DOHH2 (cell line): ENCODE results near the gene PPP1R12A.
A peak's percentile ranks its signal among the peaks of the same experiment; 100 is the strongest.

Experiments
- H3F3A ChIP-seq: fragments of 200-600 bp; sonication (generic), shearing (Covaris generic); 2 replicates; pipeline ENCODE4 v1.6.0; 2016; ENCODE audit warnings: antibody characterized with exemption, mild to moderate bottlenecking; ENCODE audit not compliant: control insufficient read depth, insufficient read depth
- H3K27ac ChIP-seq: fragments of 200-600 bp; sonication (generic); 2 replicates; pipeline ENCODE4 v1.5.1; 2014; ENCODE audit warnings: low read depth, mild to moderate bottlenecking, low read length, moderate library complexity
- H3K27me3 ChIP-seq: fragments of 200-600 bp; sonication (generic); 2 replicates; pipeline ENCODE4 v1.6.1; 2014; ENCODE audit warnings: mild to moderate bottlenecking, low read length, mixed read lengths; ENCODE audit not compliant: control insufficient read depth
- H3K36me3 ChIP-seq: fragments of 200-600 bp; sonication (generic); 2 replicates; pipeline ENCODE4 v1.6.1; 2014; ENCODE audit warnings: mild to moderate bottlenecking, low read length, moderate library complexity, mixed read lengths; ENCODE audit not compliant: control insufficient read depth
- H3K4me1 ChIP-seq: fragments of 200-600 bp; sonication (generic); 2 replicates; pipeline ENCODE4 v1.6.1; 2014; ENCODE audit warnings: mild to moderate bottlenecking, low read length, mixed read lengths; ENCODE audit not compliant: control insufficient read depth
- H3K4me2 ChIP-seq: fragments of 200-600 bp; sonication (generic); 2 replicates; pipeline ENCODE4 v1.6.0; 2014; ENCODE audit warnings: mild to moderate bottlenecking, low read length, moderate library complexity
- H3K4me3 ChIP-seq: fragments of 200-600 bp; sonication (generic); 2 replicates; pipeline ENCODE4 v1.5.1; 2014; ENCODE audit warnings: mild to moderate bottlenecking, low read length, mixed read lengths
- H3K79me2 ChIP-seq: fragments of 200-600 bp; sonication (generic); 2 replicates; pipeline ENCODE4 v1.6.1; 2014; ENCODE audit warnings: mild to moderate bottlenecking, low read length, mixed read lengths; ENCODE audit not compliant: control insufficient read depth
- H3K9me2 ChIP-seq: fragments of 200-600 bp; sonication (generic); replicated peaks from 2 replicates; pipeline ENCODE4 v1.6.1; 2014; ENCODE audit warnings: mild to moderate bottlenecking, low read length, mixed read lengths; ENCODE audit not compliant: control insufficient read depth
- H3K9me3 ChIP-seq: fragments of 200-600 bp; sonication (generic); 2 replicates; pipeline ENCODE4 v1.6.1; 2014; ENCODE audit warnings: antibody characterized with exemption, low read length, mixed read lengths; ENCODE audit not compliant: control insufficient read depth, insufficient read depth
- H4K20me1 ChIP-seq: fragments of 200-600 bp; sonication (generic); 2 replicates; pipeline ENCODE4 v1.6.0; 2014; ENCODE audit warnings: low read depth, mild to moderate bottlenecking, antibody characterized with exemption, low read length, moderate library complexity; ENCODE audit not compliant: control insufficient read depth, insufficient read depth
- EZH2phosphoT487 ChIP-seq: fragments of 200-600 bp; sonication (generic); IDR thresholded peaks from 2 replicates; pipeline ENCODE4 v1.6.1; 2017; ENCODE audit warnings: borderline replicate concordance, mild to moderate bottlenecking, antibody characterized with exemption, low read length, moderate library complexity, mixed read lengths
- TF ChIP-seq, protein P1 (sequence below): fragments of 200-600 bp; sonication (generic); IDR thresholded peaks from one replicate; pipeline ENCODE4 v1.5.1; 2014; ENCODE audit warnings: antibody characterized with exemption, mild to moderate bottlenecking, low read depth, low read length; ENCODE audit not compliant: poor library complexity, severe bottlenecking

The PPP1R12A gene

DNA sequence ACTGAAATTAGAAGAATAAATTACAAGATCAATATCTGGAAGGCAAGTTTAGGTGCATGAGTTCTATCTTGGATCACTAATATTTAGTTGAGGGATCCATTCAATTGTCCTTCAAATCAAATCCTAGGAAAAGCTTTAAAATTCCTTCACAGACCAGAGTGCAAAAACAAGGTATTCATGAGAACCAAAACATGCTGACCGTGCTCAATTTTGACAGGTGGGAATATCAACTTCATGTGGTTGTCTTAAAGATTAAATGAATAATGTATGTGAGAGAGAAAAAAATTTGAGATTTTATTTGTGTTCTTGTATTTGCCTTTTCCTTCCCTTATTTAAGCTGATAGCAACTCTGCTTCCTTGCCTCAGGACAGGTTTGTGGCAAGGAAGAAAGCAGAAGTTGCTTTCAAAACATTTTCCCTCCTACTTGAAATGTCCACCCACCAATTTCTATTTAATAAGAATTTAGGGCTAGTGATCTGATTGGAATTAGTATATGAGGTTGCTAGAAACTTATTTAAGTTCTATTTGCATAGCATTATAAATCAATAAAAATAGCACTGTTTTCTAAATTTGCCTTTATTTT lies 4.9 kb upstream of the PPP1R12A start:
- Histone ChIP-seq H3K9me3 (no peaks in the 10 kb centered on the region), H3K4me3 (no peak overlapping the region), H3K9me2 (no peaks in the 10 kb centered on the region), H3K27ac (no peak overlapping the region), H3F3A (no peaks in the 10 kb centered on the region), H3K4me2 (no peak overlapping the region), H3K27me3 (no peaks in the 10 kb centered on the region), H4K20me1 (no peaks in the 10 kb centered on the region), H3K36me3 (no peaks in the 10 kb centered on the region), H3K4me1 (peaks cover 22% of the 10 kb centered on the region), H3K79me2 (peaks cover 19% of the 10 kb centered on the region)
- TF ChIP-seq EZH2phosphoT487: no peak
- TF ChIP-seq, protein P1, sequence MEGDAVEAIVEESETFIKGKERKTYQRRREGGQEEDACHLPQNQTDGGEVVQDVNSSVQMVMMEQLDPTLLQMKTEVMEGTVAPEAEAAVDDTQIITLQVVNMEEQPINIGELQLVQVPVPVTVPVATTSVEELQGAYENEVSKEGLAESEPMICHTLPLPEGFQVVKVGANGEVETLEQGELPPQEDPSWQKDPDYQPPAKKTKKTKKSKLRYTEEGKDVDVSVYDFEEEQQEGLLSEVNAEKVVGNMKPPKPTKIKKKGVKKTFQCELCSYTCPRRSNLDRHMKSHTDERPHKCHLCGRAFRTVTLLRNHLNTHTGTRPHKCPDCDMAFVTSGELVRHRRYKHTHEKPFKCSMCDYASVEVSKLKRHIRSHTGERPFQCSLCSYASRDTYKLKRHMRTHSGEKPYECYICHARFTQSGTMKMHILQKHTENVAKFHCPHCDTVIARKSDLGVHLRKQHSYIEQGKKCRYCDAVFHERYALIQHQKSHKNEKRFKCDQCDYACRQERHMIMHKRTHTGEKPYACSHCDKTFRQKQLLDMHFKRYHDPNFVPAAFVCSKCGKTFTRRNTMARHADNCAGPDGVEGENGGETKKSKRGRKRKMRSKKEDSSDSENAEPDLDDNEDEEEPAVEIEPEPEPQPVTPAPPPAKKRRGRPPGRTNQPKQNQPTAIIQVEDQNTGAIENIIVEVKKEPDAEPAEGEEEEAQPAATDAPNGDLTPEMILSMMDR: no peak

DNA sequence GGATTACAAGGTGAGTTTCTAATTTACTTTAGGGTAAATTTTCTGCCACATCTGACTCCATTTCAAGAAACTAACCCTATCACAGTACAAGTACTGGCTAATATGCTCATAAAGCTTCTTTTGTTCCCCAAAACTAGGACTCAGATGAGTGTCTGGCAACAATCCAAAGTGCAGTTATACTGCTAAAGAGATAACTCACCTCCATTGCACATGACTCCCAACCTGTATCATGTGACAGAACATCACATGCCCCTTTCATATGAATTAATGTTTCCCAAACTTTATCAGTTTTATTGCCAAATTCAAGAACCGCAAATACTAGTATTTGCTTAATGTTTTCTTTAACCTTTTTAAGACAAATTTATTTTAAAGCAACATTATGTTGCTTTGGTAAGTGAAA lies 3.9 kb upstream of the PPP1R12A start:
- Histone ChIP-seq H3K79me2 (peaks cover 29% of the 10 kb centered on the region), H3K9me3 (no peaks in the 10 kb centered on the region), H3K4me1 (peaks cover 22% of the 10 kb centered on the region), H3F3A (no peaks in the 10 kb centered on the region), H3K4me2 (no peak overlapping the region), H3K4me3 (no peak overlapping the region), H4K20me1 (peaks cover 4% of the 10 kb centered on the region; the same call in 1 of the 2 replicates), H3K9me2 (no peaks in the 10 kb centered on the region), H3K27me3 (no peaks in the 10 kb centered on the region), H3K27ac (no peak overlapping the region), H3K36me3 (peaks cover 8% of the 10 kb centered on the region)
- TF ChIP-seq, protein P1: no peak
- no peak for TF ChIP-seq EZH2phosphoT487

DNA sequence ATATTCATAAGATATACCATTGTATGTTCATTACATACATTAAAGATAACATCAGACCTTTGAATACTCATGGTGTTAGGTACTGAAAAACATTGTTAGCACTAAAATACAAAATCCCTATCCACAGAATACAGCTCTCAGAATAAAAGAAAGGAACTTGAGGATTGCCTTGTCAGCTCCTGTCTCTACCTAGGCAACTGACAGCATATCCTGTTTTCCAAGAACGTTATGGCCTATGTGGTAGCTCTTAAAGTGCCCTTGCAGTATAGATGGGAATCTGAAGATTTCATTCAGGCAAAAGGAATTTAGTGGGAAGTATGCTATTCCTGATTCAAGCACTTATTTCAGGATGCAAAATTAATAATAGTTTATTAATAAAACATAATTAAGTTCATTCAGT lies 1.8 kb upstream of the PPP1R12A start:
- no peak overlapping the region for H3K27ac ChIP-seq
- H3K4me3 ChIP-seq: peak overlapping the region; percentile 98
- peaks cover 15% of the 10 kb centered on the region for H3K36me3 ChIP-seq
- H4K20me1 ChIP-seq: peaks cover 21% of the 10 kb centered on the region
- peak overlapping the region; percentile 78 for H3K4me2 ChIP-seq
- peaks cover 51% of the 10 kb centered on the region for H3K79me2 ChIP-seq
- no peaks in the 10 kb centered on the region for H3K9me2 ChIP-seq
- H3K9me3 ChIP-seq: no peaks in the 10 kb centered on the region
- no peaks in the 10 kb centered on the region for H3F3A ChIP-seq
- no peak for TF ChIP-seq EZH2phosphoT487
- TF ChIP-seq, protein P1: no peak
- no peaks in the 10 kb centered on the region for H3K27me3 ChIP-seq
- H3K4me1 ChIP-seq: peaks cover 39% of the 10 kb centered on the region
